AG04449 (cell line): ENCODE data around the gene FNDC3B.
"Not testable (repeated sequence)": the region's sequence is repeated elsewhere in the genome, so short reads cannot be mapped to it uniquely, and the experiment has no call there.

Experiments
- CTCF ChIA-PET: fragments of 350-600 bp; formaldehyde crosslinking; extraction: SDS; loops from one replicate; lab custom pipeline; 2021; ENCODE audit warnings: antibody characterized with exemption; lab: Yijun Ruan, JAX
- POLR2A ChIA-PET: fragments of 400-600, 350-600 bp; formaldehyde crosslinking; extraction: SDS; loops from one replicate; lab custom pipeline; 2020; ENCODE audit warnings: antibody characterized with exemption, inconsistent platforms; lab: Yijun Ruan, JAX
- DNase-seq: peaks from one replicate; pipeline ENCODE4 v3.0.0-alpha.2; 2010; ENCODE audit warnings: low read depth, low spot score
- H3K4me3 ChIP-seq: 2 replicates; pipeline ENCODE4 v1.5.1; 2011; ENCODE audit warnings: low read depth, mild to moderate bottlenecking, control low read depth, low read length
- CTCF ChIP-seq: IDR thresholded peaks from one replicate; pipeline ENCODE4 v1.5.1; 2011; ENCODE audit warnings: mild to moderate bottlenecking, moderate library complexity, low read length, control low read depth, inconsistent platforms; ENCODE audit not compliant: insufficient read depth; ENCODE audit errors: missing control alignments

FNDC3B gene

GRCh38 chr3:172365028-172365567 lies 325.7 kb downstream of the FNDC3B start:
- no peak overlapping the region for H3K4me3 ChIP-seq
- CTCF ChIA-PET, result interaction anchor here (1.2 to 1.5 kb wide), 2 partner anchors 24 to 33 kb away, joined by 3 to 6 read pairs; no protein-coding TSS in a partner anchor
- TF ChIP-seq CTCF, result no peak
- POLR2A ChIA-PET, result no interaction called here
- no peak for DNase-seq

GRCh38 chr3:172367205-172368105 lies 328.1 kb downstream of the FNDC3B start:
- H3K4me3 ChIP-seq, result no peak overlapping the region
- no peak for DNase-seq
- POLR2A ChIA-PET, result no interaction called here
- CTCF ChIA-PET, result no interaction called here
- no peak for TF ChIP-seq CTCF

GRCh38 chr3:172368556-172368955 lies 329.2 kb downstream of the FNDC3B start:
- H3K4me3 ChIP-seq, DNase-seq, POLR2A ChIA-PET: not testable (repeated sequence)
- CTCF ChIA-PET, result interaction anchor here (0.6 to 1.1 kb wide), 3 partner anchors 8 to 93 kb away, joined by 3 read pairs; no protein-coding TSS in a partner anchor

GRCh38 chr3:172369590-172370259 lies 330.3 kb downstream of the FNDC3B start:
- POLR2A ChIA-PET, result no interaction called here
- CTCF ChIA-PET, result interaction anchor here (0.7 to 2.1 kb wide), 3 partner anchors 10 to 297 kb away, joined by 3 to 7 read pairs (median 3); no protein-coding TSS in a partner anchor
- no peak for TF ChIP-seq CTCF

GRCh38 chr3:172370419-172370818 lies 331.0 kb downstream of the FNDC3B start:
- TF ChIP-seq CTCF, result no peak
- ChIA-PET POLR2A (no interaction called here), CTCF (interaction anchor here (0.7 to 2.1 kb wide), 5 partner anchors 10 to 296 kb away, joined by 3 to 7 read pairs (median 3); no protein-coding TSS in a partner anchor)
- DNase-seq, result no peak
- no peak overlapping the region for H3K4me3 ChIP-seq

More at GRCh38 chr3:172369590-172370259, 330.3 kb downstream of the FNDC3B start:
- DNase-seq, result no peak
- H3K4me3 ChIP-seq, result no peak overlapping the region

GRCh38 chr3:172371544-172371943 lies 332.2 kb downstream of the FNDC3B start:
- POLR2A ChIA-PET, result no interaction called here
- CTCF ChIA-PET, result interaction anchor here (1.1 to 2.1 kb wide), 2 partner anchors 43 to 295 kb away, joined by 3 to 7 read pairs; no protein-coding TSS in a partner anchor
- no peak for DNase-seq
- no peak for TF ChIP-seq CTCF
- no peak overlapping the region for H3K4me3 ChIP-seq
